ENCODE data around the gene AQP12B.
"Not testable (repeated sequence)": the region's sequence is repeated elsewhere in the genome, so short reads cannot be mapped to it uniquely, and the experiment has no call there.

AQP12B gene

GRCh38 chr2:240686460-240686859, 3.8 kb upstream of the AQP12B start (continued):
- TF ChIP-seq, protein P1, sequence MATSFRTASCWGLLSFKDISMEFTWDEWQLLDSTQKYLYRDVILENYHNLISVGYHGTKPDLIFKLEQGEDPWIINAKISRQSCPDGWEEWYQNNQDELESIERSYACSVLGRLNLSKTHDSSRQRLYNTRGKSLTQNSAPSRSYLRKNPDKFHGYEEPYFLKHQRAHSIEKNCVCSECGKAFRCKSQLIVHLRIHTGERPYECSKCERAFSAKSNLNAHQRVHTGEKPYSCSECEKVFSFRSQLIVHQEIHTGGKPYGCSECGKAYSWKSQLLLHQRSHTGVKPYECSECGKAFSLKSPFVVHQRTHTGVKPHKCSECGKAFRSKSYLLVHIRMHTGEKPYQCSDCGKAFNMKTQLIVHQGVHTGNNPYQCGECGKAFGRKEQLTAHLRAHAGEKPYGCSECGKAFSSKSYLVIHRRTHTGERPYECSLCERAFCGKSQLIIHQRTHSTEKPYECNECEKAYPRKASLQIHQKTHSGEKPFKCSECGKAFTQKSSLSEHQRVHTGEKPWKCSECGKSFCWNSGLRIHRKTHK (tag by site-specific recombination; IDR thresholded peaks at IDR 0.05), result no peak

DNA sequence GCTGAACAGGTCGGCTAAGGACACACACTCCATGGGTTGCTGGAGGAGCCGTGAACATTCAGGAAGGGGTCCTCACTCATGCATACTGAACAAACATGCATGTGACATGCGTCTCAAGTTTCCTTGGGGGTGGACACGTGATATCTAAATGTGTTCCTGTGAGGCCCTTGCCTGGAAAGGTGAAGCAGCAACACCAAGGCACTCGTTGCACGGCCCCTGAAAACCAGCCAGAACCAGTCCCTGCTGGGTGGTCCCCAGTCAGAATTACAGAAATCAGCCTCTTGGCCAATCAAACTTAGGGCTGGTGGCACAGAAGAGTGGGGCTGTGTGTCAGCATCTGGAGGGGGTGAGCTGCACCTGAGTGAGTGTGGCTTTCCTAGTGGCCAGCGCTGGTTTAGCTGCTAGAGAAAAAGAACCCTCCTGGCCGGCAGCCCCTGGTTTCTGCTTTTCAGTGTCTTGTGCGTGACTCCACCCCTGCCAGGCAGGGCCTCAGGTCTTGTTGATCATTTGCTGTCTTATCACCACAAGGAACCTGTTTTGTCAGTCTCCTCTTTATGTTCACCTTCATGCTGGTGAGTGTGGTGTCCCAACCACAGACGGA, 3.2 kb upstream of the AQP12B start:
- H3K27ac ChIP-seq (ENCODE audit: extremely low read depth, low read depth, low read length), result no peak overlapping the region

DNA sequence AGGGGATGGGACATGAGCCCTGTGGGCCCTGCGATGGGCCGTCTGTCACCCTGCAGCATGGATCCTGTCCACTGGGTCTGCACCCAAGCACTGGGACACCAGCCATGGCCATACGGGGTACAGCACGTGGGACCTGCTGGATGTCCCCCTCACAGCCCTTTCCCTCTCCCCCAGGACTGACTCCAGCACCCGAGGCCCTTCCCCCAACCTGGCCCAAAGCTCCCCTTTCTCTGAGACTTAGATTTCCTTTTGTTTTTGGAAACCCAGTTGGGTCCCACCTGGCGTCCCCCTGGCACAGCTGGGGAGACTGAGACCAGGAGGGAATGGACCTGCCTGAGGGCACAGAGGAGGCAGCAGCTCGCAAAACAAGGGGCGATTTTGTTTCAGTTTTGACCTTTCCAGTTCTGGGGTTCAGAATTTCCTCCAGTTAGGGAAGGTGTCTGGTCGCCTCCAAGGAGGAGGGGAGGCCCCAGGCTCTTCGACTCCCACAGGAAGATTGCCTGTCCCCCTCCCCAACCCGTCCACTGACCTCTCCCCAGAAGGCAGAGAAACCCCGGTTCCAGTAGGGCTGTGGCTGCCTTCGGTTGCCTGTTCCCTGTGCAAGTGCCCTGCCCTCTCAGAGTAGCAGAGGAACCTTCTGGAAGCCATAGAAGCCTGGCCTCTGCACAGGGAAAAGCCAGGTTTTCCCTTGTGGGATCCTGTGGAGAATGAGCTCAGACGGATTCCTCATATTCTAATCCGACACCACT, 1.5 kb upstream of the AQP12B start:
- H3K4me3 ChIP-seq (ENCODE audit: low read depth, low read length); H3K9me3 ChIP-seq (ENCODE audit: control insufficient read depth, insufficient read depth, low read depth, low read length); H3K4me1 ChIP-seq (ENCODE audit: control insufficient read depth, insufficient read depth, low read length); POLR2A ChIA-PET; H3K27ac ChIP-seq (ENCODE audit: extremely low read depth, low read depth, low read length); H3K36me3 ChIP-seq (ENCODE audit: control insufficient read depth in 2 of 2, insufficient read depth in 1 of 2, low read length in 2 of 2): not testable (repeated sequence)
- CTCF ChIA-PET, result interaction anchor here (0.6 to 0.7 kb wide), 2 partner anchors 21 to 155 kb away, joined by 3 to 6 read pairs; no protein-coding TSS in a partner anchor

More for the DNA sequence above, 3.2 kb upstream of the AQP12B start:
- Histone ChIP-seq H3K4me3 (ENCODE audit: low read depth, low read length) (no peak overlapping the region), H3K36me3 (ENCODE audit: control insufficient read depth in 2 of 2, insufficient read depth in 1 of 2, low read length in 2 of 2) (no peaks in the 10 kb centered on the region), H3K4me1 (ENCODE audit: control insufficient read depth, insufficient read depth, low read length) (no peaks in the 10 kb centered on the region), H3K9me3 (ENCODE audit: control insufficient read depth, insufficient read depth, low read depth, low read length) (no peaks in the 10 kb centered on the region)
- POLR2A ChIA-PET, result no interaction called here
- TF ChIP-seq ZBTB48 (tag by site-specific recombination; IDR thresholded peaks at IDR 0.05) (peak; percentile 73), ZNF610 (tag by site-specific recombination; IDR thresholded peaks at IDR 0.05; ENCODE audit: borderline replicate concordance) (no peak), ZNF280D (tag by site-specific recombination; IDR thresholded peaks at IDR 0.05) (no peak)
- TF ChIP-seq, protein P2, sequence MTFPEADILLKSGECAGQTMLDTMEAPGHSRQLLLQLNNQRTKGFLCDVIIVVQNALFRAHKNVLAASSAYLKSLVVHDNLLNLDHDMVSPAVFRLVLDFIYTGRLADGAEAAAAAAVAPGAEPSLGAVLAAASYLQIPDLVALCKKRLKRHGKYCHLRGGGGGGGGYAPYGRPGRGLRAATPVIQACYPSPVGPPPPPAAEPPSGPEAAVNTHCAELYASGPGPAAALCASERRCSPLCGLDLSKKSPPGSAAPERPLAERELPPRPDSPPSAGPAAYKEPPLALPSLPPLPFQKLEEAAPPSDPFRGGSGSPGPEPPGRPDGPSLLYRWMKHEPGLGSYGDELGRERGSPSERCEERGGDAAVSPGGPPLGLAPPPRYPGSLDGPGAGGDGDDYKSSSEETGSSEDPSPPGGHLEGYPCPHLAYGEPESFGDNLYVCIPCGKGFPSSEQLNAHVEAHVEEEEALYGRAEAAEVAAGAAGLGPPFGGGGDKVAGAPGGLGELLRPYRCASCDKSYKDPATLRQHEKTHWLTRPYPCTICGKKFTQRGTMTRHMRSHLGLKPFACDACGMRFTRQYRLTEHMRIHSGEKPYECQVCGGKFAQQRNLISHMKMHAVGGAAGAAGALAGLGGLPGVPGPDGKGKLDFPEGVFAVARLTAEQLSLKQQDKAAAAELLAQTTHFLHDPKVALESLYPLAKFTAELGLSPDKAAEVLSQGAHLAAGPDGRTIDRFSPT (tag by site-specific recombination; IDR thresholded peaks at IDR 0.05), result no peak
- CTCF ChIA-PET, result interaction anchor here (1.3 kb wide), 1 partner anchor 155 kb away, joined by 4 read pairs; no protein-coding TSS in a partner anchor

GRCh38 chr2:240683329-240683979, 769 bp upstream of the AQP12B start:
- CTCF ChIA-PET, result interaction anchor here (0.6 kb wide), 1 partner anchor 22 kb away, joined by 6 read pairs; no protein-coding TSS in a partner anchor
- H3K27ac ChIP-seq (ENCODE audit: extremely low read depth, low read depth, low read length); H3K4me3 ChIP-seq (ENCODE audit: low read depth, low read length); POLR2A ChIA-PET; H3K4me1 ChIP-seq (ENCODE audit: control insufficient read depth, insufficient read depth, low read length); H3K36me3 ChIP-seq (ENCODE audit: control insufficient read depth in 2 of 2, insufficient read depth in 1 of 2, low read length in 2 of 2); H3K9me3 ChIP-seq (ENCODE audit: control insufficient read depth, insufficient read depth, low read depth, low read length): not testable (repeated sequence)

GRCh38 chr2:240680185-240680584, 2.5 kb downstream of the AQP12B start:
- H3K4me1 ChIP-seq (ENCODE audit: control insufficient read depth, insufficient read depth, low read length); H3K4me3 ChIP-seq (ENCODE audit: low read depth, low read length); H3K9me3 ChIP-seq (ENCODE audit: control insufficient read depth, insufficient read depth, low read depth, low read length); H3K36me3 ChIP-seq (ENCODE audit: control insufficient read depth in 2 of 2, insufficient read depth in 1 of 2, low read length in 2 of 2); POLR2A ChIA-PET; H3K27ac ChIP-seq (ENCODE audit: extremely low read depth, low read depth, low read length); CTCF ChIA-PET: not testable (repeated sequence)

DNA sequence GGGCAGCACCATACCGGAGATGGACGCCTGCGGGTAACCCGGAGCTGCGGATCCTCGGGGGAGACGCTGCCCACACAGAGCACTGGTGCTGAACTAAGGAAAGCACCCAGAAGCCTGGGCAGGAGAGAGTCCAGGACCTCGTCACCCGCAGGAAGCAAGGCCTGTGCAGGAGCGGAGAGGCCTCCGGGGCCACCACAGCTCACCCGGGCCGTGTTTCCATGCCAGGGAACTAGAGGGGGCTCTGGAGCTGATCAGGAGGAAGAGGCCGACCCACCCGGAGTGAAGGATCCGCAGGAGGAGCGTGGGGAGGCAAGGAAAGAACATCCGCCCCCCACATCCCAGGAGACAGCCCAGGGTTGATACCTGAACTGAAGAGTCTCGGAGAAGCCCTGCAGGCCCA, 3.8 kb downstream of the AQP12B start:
- H3K4me3 ChIP-seq (ENCODE audit: low read depth, low read length); H3K9me3 ChIP-seq (ENCODE audit: control insufficient read depth, insufficient read depth, low read depth, low read length); H3K4me1 ChIP-seq (ENCODE audit: control insufficient read depth, insufficient read depth, low read length); H3K36me3 ChIP-seq (ENCODE audit: control insufficient read depth in 2 of 2, insufficient read depth in 1 of 2, low read length in 2 of 2); POLR2A ChIA-PET; CTCF ChIA-PET; H3K27ac ChIP-seq (ENCODE audit: extremely low read depth, low read depth, low read length): not testable (repeated sequence)

DNA sequence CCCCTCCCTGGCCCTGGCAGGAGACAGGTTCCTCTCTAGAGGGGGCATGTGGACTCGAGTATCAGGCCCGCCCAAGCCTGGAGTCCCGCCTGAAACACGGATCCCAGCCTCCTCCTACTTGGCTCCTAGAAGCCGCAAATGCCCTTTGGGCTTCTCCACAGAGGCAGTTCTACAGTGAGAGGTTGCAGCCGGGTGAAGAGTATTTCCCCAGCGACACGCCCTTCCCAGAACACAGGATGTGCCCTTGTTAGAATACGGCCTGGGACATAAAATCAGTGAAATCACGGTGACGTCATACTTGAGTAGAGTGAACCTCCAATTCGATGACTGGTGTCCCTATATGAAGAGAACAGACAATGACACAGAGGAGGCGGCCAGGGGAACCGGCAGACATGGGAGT, 4.6 kb downstream of the AQP12B start:
- H3K4me3 ChIP-seq (ENCODE audit: low read depth, low read length); H3K4me1 ChIP-seq (ENCODE audit: control insufficient read depth, insufficient read depth, low read length); H3K36me3 ChIP-seq (ENCODE audit: control insufficient read depth in 2 of 2, insufficient read depth in 1 of 2, low read length in 2 of 2); H3K27ac ChIP-seq (ENCODE audit: extremely low read depth, low read depth, low read length); H3K9me3 ChIP-seq (ENCODE audit: control insufficient read depth, insufficient read depth, low read depth, low read length); POLR2A ChIA-PET; CTCF ChIA-PET: not testable (repeated sequence)

DNA sequence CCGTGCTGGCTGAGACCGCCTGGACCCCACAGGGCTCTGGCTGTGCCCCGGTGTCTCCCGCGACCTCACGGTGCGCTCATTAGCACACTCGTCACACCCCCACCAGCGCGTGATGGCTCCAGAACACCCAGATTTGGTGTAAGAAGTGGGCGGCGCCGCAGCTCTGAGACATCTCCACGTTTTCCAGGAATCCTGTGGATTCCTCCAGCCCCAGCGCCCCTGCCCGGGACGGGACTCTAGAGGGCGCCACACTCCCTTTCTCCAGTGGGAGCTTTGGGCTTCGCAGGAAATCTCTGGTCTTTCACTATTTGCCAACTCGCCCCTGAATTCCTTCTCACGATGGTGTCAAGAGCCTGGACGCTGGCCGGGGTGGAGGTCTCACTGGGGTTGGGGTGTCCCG, 7.3 kb downstream of the AQP12B start:
- H3K9me3 ChIP-seq (ENCODE audit: control insufficient read depth, insufficient read depth, low read depth, low read length); H3K4me3 ChIP-seq (ENCODE audit: low read depth, low read length); H3K36me3 ChIP-seq (ENCODE audit: control insufficient read depth in 2 of 2, insufficient read depth in 1 of 2, low read length in 2 of 2); H3K27ac ChIP-seq (ENCODE audit: extremely low read depth, low read depth, low read length); H3K4me1 ChIP-seq (ENCODE audit: control insufficient read depth, insufficient read depth, low read length); POLR2A ChIA-PET: not testable (repeated sequence)
- CTCF ChIA-PET, result interaction anchor here (0.5 kb wide), 1 partner anchor 482 kb away, joined by 4 read pairs; no protein-coding TSS in a partner anchor

Measured in HEK293 (cell line).